ENCODE data around the gene MATCAP1.

- TF ChIP-seq, protein P1, sequence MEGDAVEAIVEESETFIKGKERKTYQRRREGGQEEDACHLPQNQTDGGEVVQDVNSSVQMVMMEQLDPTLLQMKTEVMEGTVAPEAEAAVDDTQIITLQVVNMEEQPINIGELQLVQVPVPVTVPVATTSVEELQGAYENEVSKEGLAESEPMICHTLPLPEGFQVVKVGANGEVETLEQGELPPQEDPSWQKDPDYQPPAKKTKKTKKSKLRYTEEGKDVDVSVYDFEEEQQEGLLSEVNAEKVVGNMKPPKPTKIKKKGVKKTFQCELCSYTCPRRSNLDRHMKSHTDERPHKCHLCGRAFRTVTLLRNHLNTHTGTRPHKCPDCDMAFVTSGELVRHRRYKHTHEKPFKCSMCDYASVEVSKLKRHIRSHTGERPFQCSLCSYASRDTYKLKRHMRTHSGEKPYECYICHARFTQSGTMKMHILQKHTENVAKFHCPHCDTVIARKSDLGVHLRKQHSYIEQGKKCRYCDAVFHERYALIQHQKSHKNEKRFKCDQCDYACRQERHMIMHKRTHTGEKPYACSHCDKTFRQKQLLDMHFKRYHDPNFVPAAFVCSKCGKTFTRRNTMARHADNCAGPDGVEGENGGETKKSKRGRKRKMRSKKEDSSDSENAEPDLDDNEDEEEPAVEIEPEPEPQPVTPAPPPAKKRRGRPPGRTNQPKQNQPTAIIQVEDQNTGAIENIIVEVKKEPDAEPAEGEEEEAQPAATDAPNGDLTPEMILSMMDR (IDR thresholded peaks at IDR 0.05 in 4 of 5, conservative IDR thresholded peaks at IDR 0.05 in 1 of 5), result peak in 1 of 5 experiments; percentile 19
- TF ChIP-seq POLR2A (IDR thresholded peaks at IDR 0.05), result peak; percentile 55 to 63
These were observed 20.4 kb downstream of the MATCAP1 start for GRCh38 chr16:67163164-67163998.

All from gastrocnemius medialis (tissue), 4 donors.